Endodermal cell (in vitro differentiated cells): Measurements from ENCODE around the gene EZH1. TPM values are rescaled to one million over a fixed set of nuclear protein-coding genes. Genes with fewer than 3 reads are reported as not detected.

Experiments
- DNase-seq: peaks from one replicate; pipeline ENCODE4 v3.0.0-alpha.2; 2017
- H3K27ac ChIP-seq: 2 replicates; pipeline ENCODE4 v1.5.1; 2013; ENCODE audit warnings: mild to moderate bottlenecking, low read depth, low read length, moderate library complexity
- H3K27me3 ChIP-seq: 2 replicates; pipeline ENCODE4 v1.6.1; 2013; ENCODE audit warnings: mild to moderate bottlenecking, low read length, moderate library complexity; ENCODE audit not compliant: insufficient read depth, control insufficient read depth, poor library complexity, severe bottlenecking
- H3K36me3 ChIP-seq: 2 replicates; pipeline ENCODE4 v1.7.0; 2013; ENCODE audit warnings: mild to moderate bottlenecking, low read length, moderate library complexity; ENCODE audit not compliant: control insufficient read depth, insufficient read depth
- H3K4me1 ChIP-seq: one replicate; pipeline ENCODE4 v1.7.0; 2013; ENCODE audit warnings: low read length; ENCODE audit not compliant: control insufficient read depth, insufficient read depth
- H3K4me3 ChIP-seq: 2 replicates; pipeline ENCODE4 v1.5.1; 2013; ENCODE audit warnings: mild to moderate bottlenecking, low read length, moderate library complexity
- H3K9ac ChIP-seq: 2 replicates; pipeline ENCODE4 v1.6.1; 2013; ENCODE audit warnings: mild to moderate bottlenecking, low read length, moderate library complexity; ENCODE audit not compliant: poor library complexity, severe bottlenecking; ENCODE audit errors: extremely low read depth
- H3K9me3 ChIP-seq: 2 replicates; pipeline ENCODE4 v1.6.1; 2013; ENCODE audit warnings: mild to moderate bottlenecking, low read length, moderate library complexity; ENCODE audit not compliant: control insufficient read depth
- H3K27ac Mint-ChIP-seq: 2 replicates; pipeline ENCODE4 v1.8.0; 2020; ENCODE audit warnings: mixed read lengths
- H3K27me3 Mint-ChIP-seq: 2 replicates; pipeline ENCODE4 v1.8.0; 2021; ENCODE audit warnings: mild to moderate bottlenecking, mixed read lengths; ENCODE audit not compliant: insufficient read depth
- H3K36me3 Mint-ChIP-seq: 2 replicates; pipeline ENCODE4 v1.8.0; 2020; ENCODE audit warnings: low read depth, mixed read lengths
- H3K4me1 Mint-ChIP-seq: 2 replicates; pipeline ENCODE4 v1.8.0; 2020; ENCODE audit warnings: mixed read lengths
- H3K4me3 Mint-ChIP-seq: 2 replicates; pipeline ENCODE4 v1.8.0; 2020; ENCODE audit warnings: mild to moderate bottlenecking, moderate library complexity, mixed read lengths
- H3K9me3 Mint-ChIP-seq: 2 replicates; pipeline ENCODE4 v1.8.0; 2020; ENCODE audit warnings: mild to moderate bottlenecking, mixed read lengths
- WGBS, 2 experiments: methylation state at CpG; one replicate each; pipeline versions ENCODE4 v1.1.5 to v1.1.7; 2013; ENCODE audit warnings: missing lambda C conversion rate in 2 of 2, mixed read lengths in 1 of 2; ENCODE audit not compliant: insufficient coverage in 1 of 2, insufficient read length in 1 of 2; 5-methylcytosine and 5-hydroxymethylcytosine counted together
- microRNA-seq: library from miRNA; unstranded; fragments of <30 nt; microRNA quantifications from one replicate; pipeline ENCODE4 v1.2.0, GENCODE V29; 2020; ENCODE audit warnings: borderline microRNAs expressed
- total RNA-seq, 2 donors: library from RNA; stranded (reverse); fragmentation: NEBNext Ultra II Directional in 1 of 2; extraction: Animal tissue kit (Norgen Biotek cat#: 25700) in 1 of 2; gene quantifications; 2 replicates in 1 of 2; 3 replicates in 1 of 2; pipeline ENCODE4 v1.2.1, GENCODE V29; 2021
- TF ChIP-seq, protein P1 (sequence below): fragments of 200-600 bp; sonication (generic); conservative IDR thresholded peaks from 2 replicates; pipeline ENCODE4 v1.5.0; 2021; ENCODE audit warnings: antibody characterized with exemption, mild to moderate bottlenecking

Gene EZH1
- total RNA-seq, 2 donors from 2014 or later, result 26.0 to 27.2 TPM

DNA sequence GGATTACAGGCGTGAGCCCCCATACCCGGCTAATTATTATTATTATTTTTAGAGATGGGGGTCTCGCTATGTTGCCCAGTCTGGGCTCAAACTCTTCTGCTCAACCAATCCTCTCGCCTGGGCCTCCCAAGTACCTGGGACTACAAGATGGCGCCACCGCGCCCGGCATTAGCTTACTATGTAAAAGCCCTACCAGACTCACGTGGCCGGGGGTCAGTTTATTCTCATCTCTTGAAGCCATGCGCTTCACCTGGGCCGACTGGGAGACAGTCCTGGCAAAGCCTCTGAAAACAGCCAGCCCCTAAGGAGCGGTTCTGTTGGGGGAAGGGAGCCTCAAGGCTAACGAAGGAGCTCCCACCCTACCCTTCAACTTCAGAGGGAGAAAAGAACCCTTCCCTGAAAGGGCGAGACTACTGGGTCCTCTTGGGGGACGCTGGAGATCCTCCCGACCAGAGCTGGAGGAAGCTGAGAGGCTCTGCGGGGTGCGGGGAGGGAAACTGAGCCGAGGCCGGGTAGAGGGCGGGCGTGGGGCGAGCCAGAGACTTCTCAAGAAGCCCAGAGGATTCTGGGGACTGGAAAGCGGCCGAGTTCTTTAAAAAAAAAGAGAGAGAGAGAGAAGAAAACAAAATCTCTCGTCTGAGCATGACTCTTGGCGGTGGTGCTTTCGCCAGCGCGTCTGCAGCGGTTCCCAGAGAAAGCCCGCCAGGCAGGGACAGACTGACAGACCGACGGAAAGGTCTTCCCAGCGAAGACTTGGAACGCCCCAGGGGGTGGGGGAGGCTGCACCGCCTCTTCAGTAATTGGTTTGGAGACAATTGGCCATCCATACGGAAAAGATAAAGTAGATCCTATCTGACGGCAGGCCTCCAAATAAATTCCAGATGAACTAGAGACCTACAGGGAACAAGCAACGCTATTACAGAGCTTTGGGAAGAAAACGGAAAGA, 91.4 kb downstream of the EZH1 start:
- H3K9me3 Mint-ChIP-seq, result peaks cover 4% of the 10 kb centered on the region
- peak overlapping the region; percentile 48 for H3K27ac Mint-ChIP-seq
- peak overlapping the region; percentile 4 for H3K9ac ChIP-seq
- no peaks in the 10 kb centered on the region for H3K36me3 ChIP-seq
- H3K4me1 ChIP-seq, result peaks cover 2% of the 10 kb centered on the region
- 39 to 55% methylated on average over 30 to 41 of the region's 42 CpGs for WGBS, 2 experiments
- H3K27ac ChIP-seq, result no peak overlapping the region
- H3K27me3 Mint-ChIP-seq, result peaks cover 3% of the 10 kb centered on the region
- H3K27me3 ChIP-seq, result no peaks in the 10 kb centered on the region
- TF ChIP-seq, protein P1, sequence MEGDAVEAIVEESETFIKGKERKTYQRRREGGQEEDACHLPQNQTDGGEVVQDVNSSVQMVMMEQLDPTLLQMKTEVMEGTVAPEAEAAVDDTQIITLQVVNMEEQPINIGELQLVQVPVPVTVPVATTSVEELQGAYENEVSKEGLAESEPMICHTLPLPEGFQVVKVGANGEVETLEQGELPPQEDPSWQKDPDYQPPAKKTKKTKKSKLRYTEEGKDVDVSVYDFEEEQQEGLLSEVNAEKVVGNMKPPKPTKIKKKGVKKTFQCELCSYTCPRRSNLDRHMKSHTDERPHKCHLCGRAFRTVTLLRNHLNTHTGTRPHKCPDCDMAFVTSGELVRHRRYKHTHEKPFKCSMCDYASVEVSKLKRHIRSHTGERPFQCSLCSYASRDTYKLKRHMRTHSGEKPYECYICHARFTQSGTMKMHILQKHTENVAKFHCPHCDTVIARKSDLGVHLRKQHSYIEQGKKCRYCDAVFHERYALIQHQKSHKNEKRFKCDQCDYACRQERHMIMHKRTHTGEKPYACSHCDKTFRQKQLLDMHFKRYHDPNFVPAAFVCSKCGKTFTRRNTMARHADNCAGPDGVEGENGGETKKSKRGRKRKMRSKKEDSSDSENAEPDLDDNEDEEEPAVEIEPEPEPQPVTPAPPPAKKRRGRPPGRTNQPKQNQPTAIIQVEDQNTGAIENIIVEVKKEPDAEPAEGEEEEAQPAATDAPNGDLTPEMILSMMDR, result no peak
- no peaks in the 10 kb centered on the region for H3K36me3 Mint-ChIP-seq
- peak; percentile 90 for DNase-seq
- peaks cover 14% of the 10 kb centered on the region for H3K4me1 Mint-ChIP-seq
- no peaks in the 10 kb centered on the region for H3K9me3 ChIP-seq
- H3K4me3 Mint-ChIP-seq, result peak overlapping the region; percentile 56
- H3K4me3 ChIP-seq, result peak overlapping the region; percentile 65

DNA sequence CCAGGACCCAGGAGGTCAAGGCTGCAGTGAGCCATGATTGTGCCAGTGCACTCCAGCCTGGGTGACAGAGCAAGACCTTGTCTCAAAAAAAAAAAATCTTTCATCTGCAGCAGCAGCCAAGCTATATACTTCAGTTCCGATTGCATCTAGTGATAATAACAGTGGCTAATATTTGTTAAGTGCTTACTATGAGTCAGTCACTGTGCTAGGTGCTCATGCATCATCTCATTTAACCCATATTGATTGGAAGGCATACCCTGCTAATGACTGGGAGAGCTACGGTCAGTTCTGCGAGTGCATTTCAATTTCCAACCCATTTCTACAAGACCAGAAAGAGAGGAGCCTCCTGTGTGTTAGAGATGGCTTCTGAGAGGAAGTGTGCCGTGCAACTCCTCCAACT, 93.4 kb downstream of the EZH1 start:
- Mint-ChIP-seq H3K36me3 (no peaks in the 10 kb centered on the region), H3K27me3 (peaks cover 4% of the 10 kb centered on the region), H3K4me3 (no peak overlapping the region), H3K9me3 (no peaks in the 10 kb centered on the region), H3K4me1 (peaks cover 14% of the 10 kb centered on the region), H3K27ac (no peak overlapping the region)
- H3K27me3 ChIP-seq, result no peaks in the 10 kb centered on the region
- no peak for DNase-seq
- H3K27ac ChIP-seq, result no peak overlapping the region
- 95 to 100% methylated on average over 2 to 3 of the region's 4 CpGs for WGBS, 2 experiments
- H3K9ac ChIP-seq, result no peak overlapping the region
- H3K4me1 ChIP-seq, result peaks cover 2% of the 10 kb centered on the region
- H3K36me3 ChIP-seq, result no peaks in the 10 kb centered on the region
- no peaks in the 10 kb centered on the region for H3K9me3 ChIP-seq
- no peak overlapping the region for H3K4me3 ChIP-seq
- TF ChIP-seq, protein P1, result no peak

Small RNA genes within 50 kb of the gene (microRNA-seq; reads per million reads assigned to microRNA genes)
- not detected for gene MIR6780A

Other genes starting within 250 kb of the EZH1 start
- gene NAGLU, start 208.8 kb downstream of the EZH1 start, total RNA-seq, result 10 to 100 TPM; 29.1 to 31.5 TPM
- 1 to 10 TPM; 2.4 to 2.8 TPM for gene HSD17B1, start 192.1 kb downstream of the EZH1 start, total RNA-seq
- gene COASY, start 182.9 kb downstream of the EZH1 start, total RNA-seq, result 10 to 100 TPM; 97.7 to 99.4 TPM
- 10 to 100 TPM; 37.1 to 38.5 TPM for gene MLX, start 177.9 kb downstream of the EZH1 start, total RNA-seq
- 10 to 100 TPM; 27.8 to 38.6 TPM for gene PSMC3IP, start 167.3 kb downstream of the EZH1 start, total RNA-seq
- gene RETREG3, start 135.7 kb downstream of the EZH1 start, total RNA-seq, result 10 to 100 TPM; 51.5 to 55.4 TPM
- gene TUBG1, start 135.4 kb downstream of the EZH1 start, total RNA-seq, result 100 to 1,000 TPM in 1 of 2 donors, 10 to 100 TPM in 1; 94.2 to 124 TPM
- 10 to 100 TPM; 32.4 to 38.0 TPM for gene TUBG2, start 85.8 kb downstream of the EZH1 start, total RNA-seq
- gene PLEKHH3, start 68.0 kb downstream of the EZH1 start, total RNA-seq, result 10 to 100 TPM; 13.7 to 24.3 TPM
- gene CCR10, start 63.2 kb downstream of the EZH1 start, total RNA-seq, result 1 to 10 TPM in 1 of 2 donors, under 1 TPM in 1; 0.70 to 1.7 TPM
- 10 to 100 TPM in 1 of 2 donors, 1 to 10 TPM in 1; 9.9 to 18.9 TPM for gene CNTNAP1, start 62.5 kb downstream of the EZH1 start, total RNA-seq
- 1 to 10 TPM; 4.9 to 5.1 TPM for gene RAMP2, start 16.2 kb upstream of the EZH1 start, total RNA-seq
- gene VPS25, start 28.4 kb upstream of the EZH1 start, total RNA-seq, result 100 to 1,000 TPM; 114 to 126 TPM
- 1 to 10 TPM; 2.1 to 3.3 TPM for gene WNK4, start 35.6 kb upstream of the EZH1 start, total RNA-seq
- gene COA3, start 53.7 kb upstream of the EZH1 start, total RNA-seq, result 10 to 100 TPM; 64.6 to 67.8 TPM
- gene CNTD1, start 53.8 kb upstream of the EZH1 start, total RNA-seq, result not detected
- gene BECN1, start 79.2 kb upstream of the EZH1 start, total RNA-seq, result 10 to 100 TPM; 59.9 to 60.6 TPM
- gene PSME3, start 88.4 kb upstream of the EZH1 start, total RNA-seq, result 100 to 1,000 TPM; 153 to 178 TPM
- gene AOC2, start 99.5 kb upstream of the EZH1 start, total RNA-seq, result 1 to 10 TPM; 3.7 to 3.8 TPM
- gene AOC3, start 106.2 kb upstream of the EZH1 start, total RNA-seq, result 1 to 10 TPM; 1.3 to 1.9 TPM
- not detected for gene G6PC1, start 155.8 kb upstream of the EZH1 start, total RNA-seq
- 10 to 100 TPM; 48.7 to 50.9 TPM for gene AARSD1, start 219.4 kb upstream of the EZH1 start, total RNA-seq
- 1 to 10 TPM; 4.6 to 7.9 TPM for gene PTGES3L, start 235.0 kb upstream of the EZH1 start, total RNA-seq
- 10 to 100 TPM; 17.7 to 18.5 TPM for gene RUNDC1, start 235.5 kb upstream of the EZH1 start, total RNA-seq